Rectal smooth muscle tissue (tissue), 1 donor: ENCODE measurements around the gene ICE1.
A peak's percentile ranks its signal among the peaks of the same experiment; 100 is the strongest.
"Not testable (repeated sequence)": the region's sequence is repeated elsewhere in the genome, so short reads cannot be mapped to it uniquely, and the experiment has no call there.

Source experiments
- H3K27ac ChIP-seq: one replicate; pipeline ENCODE4 v1.7.0; 2013; ENCODE audit warnings: low read depth, low read length, inconsistent platforms
- H3K27me3 ChIP-seq: one replicate; pipeline ENCODE4 v1.7.0; 2013; ENCODE audit warnings: low read length; ENCODE audit not compliant: control insufficient read depth, insufficient read depth
- H3K36me3 ChIP-seq: one replicate; pipeline ENCODE4 v1.7.0; 2013; ENCODE audit warnings: low read length; ENCODE audit not compliant: control insufficient read depth, insufficient read depth
- H3K4me1 ChIP-seq: one replicate; pipeline ENCODE4 v1.7.0; 2013; ENCODE audit warnings: low read length; ENCODE audit not compliant: control insufficient read depth, insufficient read depth
- H3K4me3 ChIP-seq: one replicate; pipeline ENCODE4 v1.7.0; 2013; ENCODE audit warnings: low read length
- H3K9ac ChIP-seq: one replicate; pipeline ENCODE4 v1.7.0; 2013; ENCODE audit warnings: low read length

Gene ICE1

DNA sequence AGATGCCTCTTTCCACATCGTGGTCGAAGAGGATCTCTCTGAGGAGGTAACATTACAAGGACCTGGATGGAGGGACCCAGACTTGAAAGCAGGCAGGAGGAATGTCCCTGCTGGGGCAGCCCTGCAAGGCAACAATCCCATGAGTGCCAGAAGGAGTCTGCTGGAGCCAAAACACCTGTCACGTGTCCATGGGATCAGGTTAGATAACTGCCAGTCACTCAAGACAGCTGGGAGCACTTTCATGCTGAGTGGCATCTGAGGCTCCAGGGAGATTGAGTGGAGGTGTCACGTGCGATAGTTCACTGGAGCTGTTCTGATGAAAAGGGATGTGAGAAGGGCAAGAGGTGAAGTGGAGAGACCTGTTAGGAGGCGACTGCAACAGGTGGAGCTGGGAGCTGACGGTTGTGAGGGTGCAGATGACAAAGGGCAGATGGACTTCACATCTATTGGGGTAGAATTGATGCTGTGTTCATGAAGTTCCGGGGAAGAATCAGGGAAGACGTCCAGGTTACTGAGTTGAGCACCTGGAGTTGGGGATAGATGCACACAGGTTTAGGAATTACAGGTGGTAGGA is 68.4 kb downstream of the ICE1 start:
- Histone ChIP-seq H3K27me3 (no peaks in the 10 kb centered on the region), H3K36me3 (no peaks in the 10 kb centered on the region), H3K9ac (no peak overlapping the region), H3K27ac (no peak overlapping the region), H3K4me3 (no peak overlapping the region), H3K4me1 (peaks cover 3% of the 10 kb centered on the region)

DNA sequence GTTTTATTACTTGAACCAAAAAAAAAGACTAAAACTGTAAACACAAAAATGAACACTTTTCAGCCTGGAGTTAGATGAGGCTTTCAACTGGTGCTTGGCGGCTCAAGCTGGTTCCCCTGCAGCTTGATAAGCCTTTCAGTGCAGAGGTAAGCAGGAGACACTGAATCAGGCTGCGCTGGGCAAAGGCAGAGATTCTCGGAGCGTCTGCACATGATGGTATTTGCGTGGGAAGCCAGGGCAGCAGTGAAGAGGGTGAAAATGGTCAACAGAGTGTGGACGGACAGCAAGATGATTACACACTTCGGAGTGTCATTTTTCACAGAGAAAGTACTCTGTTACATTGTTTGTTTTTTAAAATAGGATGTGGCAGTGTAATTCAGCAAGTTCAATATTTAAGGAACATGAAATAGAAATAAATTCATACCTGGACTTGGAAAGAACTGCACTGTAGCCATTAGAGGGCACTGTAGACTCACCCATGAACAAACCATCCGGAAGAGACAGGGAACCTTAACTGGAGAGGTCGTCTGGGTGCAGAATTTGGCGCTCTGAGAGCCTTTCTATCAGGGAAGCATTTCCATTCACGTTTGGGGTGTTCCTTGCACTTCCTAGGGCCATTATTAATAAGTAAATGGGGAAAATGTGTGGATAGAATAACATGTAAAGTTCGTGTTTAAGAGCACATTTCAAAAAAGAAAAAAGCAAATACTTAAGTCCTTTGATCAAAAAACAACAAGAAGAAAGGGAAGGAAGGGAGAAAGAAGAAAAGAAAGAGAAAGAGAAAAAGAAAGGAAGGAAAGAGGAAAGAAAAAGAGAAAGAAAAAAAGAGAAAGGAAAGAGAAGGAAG is 69.8 kb downstream of the ICE1 start:
- Histone ChIP-seq H3K4me1 (peaks cover 3% of the 10 kb centered on the region), H3K27me3 (no peaks in the 10 kb centered on the region), H3K4me3 (peak overlapping the region; percentile 37), H3K9ac (no peak overlapping the region), H3K27ac (no peak overlapping the region), H3K36me3 (no peaks in the 10 kb centered on the region)

DNA sequence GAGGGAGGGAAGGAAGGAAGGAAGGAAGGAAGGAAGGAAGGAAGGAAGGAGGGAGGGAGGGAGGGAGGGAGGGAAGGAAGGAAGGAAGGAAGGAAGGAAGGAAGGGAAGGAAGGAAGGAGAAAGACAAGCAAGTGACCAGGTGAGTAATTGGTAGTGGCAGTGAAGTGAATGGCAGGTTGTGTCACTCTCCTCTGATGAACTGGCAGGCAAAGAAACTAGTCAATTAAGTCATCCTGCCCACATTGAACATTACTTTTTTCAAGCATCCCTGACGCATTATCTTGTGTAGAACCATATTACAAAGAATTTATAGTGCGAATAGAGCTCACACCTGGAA is 70.4 kb downstream of the ICE1 start:
- not testable (repeated sequence) for H3K27ac ChIP-seq, H3K27me3 ChIP-seq, H3K4me3 ChIP-seq, H3K9ac ChIP-seq, H3K36me3 ChIP-seq, H3K4me1 ChIP-seq

DNA sequence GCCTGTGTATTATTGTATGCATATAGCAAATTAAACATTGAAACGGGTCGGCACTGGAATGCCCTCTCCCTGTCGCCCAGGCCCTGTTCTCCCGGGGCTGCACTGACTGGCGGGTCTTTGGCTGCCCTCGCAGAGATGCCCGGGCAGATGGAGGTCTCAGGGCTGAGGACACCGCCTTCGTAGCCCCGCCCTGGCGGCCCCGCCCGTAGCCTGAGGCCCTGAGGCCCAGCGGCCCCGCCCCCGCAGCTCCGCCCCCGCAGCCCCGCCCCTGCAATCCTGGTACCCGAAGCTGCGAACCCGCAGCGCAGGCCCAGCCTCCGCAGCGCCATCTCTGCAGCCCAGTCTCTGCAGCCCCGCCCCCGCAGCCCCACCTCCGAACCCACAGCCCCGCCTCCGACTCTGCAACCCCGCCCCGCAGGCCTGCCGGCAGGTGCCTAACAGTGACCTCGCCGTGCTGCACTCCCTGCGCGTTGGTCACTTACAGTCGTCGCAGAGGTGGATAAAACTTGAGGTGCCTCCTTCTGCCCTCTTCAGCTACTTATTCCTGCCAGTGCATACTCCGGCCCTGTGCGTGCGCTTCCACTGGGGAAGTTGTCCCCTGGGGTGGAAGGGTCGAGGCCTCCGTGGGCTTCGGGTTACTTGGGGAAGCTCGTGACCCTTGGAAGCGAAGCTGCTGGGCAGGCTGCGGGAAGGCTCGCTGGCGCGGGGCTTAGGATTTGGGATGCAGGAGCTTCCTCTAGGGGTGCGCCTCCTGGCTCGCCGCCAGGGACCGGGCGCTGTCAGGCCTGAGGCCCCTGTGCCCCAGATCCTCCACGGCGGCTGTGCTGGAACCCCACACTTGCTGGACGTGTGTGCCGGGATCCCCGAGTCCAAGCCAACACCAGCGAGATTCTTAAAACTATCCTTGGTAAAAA is 72.3 kb downstream of the ICE1 start:
- Histone ChIP-seq H3K36me3 (no peaks in the 10 kb centered on the region), H3K4me1 (peaks cover 3% of the 10 kb centered on the region), H3K4me3 (peak overlapping the region; percentile 48)

DNA sequence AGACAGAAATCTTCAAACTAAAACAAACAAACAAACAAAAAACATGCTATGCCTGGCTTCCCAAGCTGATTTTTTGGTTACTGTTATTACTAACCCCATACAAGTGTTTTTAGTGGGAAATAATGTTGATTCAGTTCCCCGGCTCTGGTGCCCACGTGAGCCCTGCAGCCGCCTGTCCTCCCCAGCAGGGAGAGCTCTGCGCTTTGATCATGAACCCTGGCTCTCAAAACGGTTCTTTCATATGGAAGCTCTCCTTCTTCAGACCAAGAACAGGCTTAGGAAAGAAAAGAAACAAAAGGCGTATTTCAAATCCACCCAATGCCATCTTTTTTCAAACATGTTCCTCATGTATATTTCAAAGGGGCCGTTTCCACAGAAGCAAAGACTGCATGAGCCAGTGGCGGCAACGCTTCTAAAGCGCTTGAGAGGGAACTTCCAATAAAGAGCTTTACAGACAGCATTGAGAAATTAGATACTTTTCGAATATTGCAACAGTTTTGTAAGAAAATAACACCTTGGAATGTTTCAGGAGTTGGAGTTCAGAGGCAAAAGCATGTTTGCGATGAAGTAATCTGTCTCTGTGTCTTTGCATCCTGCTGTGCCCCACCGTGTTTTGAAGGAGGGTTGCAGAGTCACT is 74.8 kb downstream of the ICE1 start:
- H3K4me3 ChIP-seq, result no peak overlapping the region
- H3K4me1 ChIP-seq, result peaks cover 3% of the 10 kb centered on the region
- H3K36me3 ChIP-seq, result no peaks in the 10 kb centered on the region
- no peaks in the 10 kb centered on the region for H3K27me3 ChIP-seq
- no peak overlapping the region for H3K9ac ChIP-seq
- no peak overlapping the region for H3K27ac ChIP-seq

More for the DNA sequence above, 72.3 kb downstream of the ICE1 start:
- Histone ChIP-seq H3K9ac (no peak overlapping the region), H3K27me3 (no peaks in the 10 kb centered on the region), H3K27ac (no peak overlapping the region)

DNA sequence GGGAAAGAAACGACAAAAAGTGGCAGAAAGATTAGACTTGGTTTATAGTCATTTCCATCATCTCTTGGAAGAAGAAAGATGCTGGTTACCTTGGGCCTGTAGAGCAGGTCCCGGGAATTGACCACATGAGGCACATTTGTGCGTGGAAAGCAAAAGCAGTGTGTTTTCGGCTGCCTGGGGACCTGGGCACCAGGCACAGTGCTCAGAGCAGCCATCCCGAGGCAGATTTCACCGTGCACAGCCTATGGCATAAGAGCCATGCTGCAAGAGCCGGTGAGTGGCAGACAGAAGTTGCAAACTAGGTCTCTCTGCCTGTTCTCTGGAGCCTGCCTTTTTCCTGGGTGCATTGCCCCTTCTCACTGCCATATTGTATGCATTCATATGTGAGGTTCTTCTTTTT is 77.0 kb downstream of the ICE1 start:
- Histone ChIP-seq H3K9ac (no peak overlapping the region), H3K27ac (no peak overlapping the region), H3K4me1 (no peaks in the 10 kb centered on the region), H3K36me3 (no peaks in the 10 kb centered on the region), H3K4me3 (no peak overlapping the region), H3K27me3 (no peaks in the 10 kb centered on the region)

DNA sequence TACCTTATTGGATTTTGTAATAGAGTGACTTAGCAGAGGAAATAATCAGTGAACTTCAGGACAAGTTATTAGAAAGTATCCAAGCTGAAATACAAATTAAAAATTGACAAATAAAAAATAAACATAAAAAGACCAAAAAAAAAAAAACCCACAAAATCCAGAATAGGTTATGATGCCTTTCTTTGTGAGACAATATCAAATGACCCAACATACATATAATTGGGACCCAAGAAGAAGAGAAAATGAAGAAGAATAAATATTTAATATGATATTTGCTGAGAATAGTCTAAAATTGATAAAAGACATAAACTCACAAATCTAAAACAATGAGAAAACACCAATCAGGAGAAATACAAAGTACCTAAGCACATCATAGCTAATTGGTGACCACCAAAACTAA is 81.8 kb downstream of the ICE1 start:
- no peak overlapping the region for H3K9ac ChIP-seq
- no peak overlapping the region for H3K4me3 ChIP-seq
- H3K27ac ChIP-seq, result no peak overlapping the region
- H3K27me3 ChIP-seq, result no peaks in the 10 kb centered on the region
- no peaks in the 10 kb centered on the region for H3K4me1 ChIP-seq
- no peaks in the 10 kb centered on the region for H3K36me3 ChIP-seq

DNA sequence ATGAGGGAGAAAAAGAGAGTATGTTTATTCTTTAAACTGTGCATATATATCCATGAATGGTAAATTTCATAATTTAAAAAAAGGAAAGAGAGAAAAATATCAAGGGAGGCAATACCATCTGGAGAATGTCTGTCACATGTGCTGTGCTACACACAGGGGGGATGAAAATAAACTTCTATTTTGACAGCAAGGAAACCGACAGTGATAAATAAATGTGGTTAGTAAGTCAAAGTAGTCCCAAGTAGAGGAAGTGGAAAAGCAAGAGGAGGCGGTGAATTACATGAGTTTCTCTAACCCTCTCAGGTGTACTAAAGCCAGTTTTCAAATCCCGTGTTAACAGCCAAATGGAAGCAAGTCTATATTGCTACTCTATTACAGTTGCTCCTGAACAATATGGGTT is 83.3 kb downstream of the ICE1 start:
- H3K27ac ChIP-seq, result no peak overlapping the region
- no peak overlapping the region for H3K4me3 ChIP-seq
- no peaks in the 10 kb centered on the region for H3K36me3 ChIP-seq
- H3K27me3 ChIP-seq, result no peaks in the 10 kb centered on the region
- H3K9ac ChIP-seq, result no peak overlapping the region
- no peaks in the 10 kb centered on the region for H3K4me1 ChIP-seq

DNA sequence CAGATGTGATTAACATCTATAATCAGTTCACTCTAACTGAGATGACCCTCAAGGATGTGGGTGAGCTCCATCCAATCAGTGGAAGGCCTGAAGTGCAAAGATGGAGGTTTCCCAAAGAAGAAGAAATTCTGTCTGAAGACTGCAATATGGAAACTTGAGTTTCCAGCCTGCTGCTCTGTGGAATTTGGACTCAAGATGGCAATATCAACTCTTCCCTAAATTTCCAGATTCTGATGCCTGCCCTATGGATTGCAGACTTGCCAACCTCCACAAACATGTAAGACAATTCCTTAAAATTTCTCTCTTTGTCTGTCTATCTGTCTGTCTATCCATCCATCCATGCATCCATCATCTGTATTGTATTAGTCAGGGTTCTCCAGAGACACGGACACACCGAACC is 85.9 kb downstream of the ICE1 start:
- no peaks in the 10 kb centered on the region for H3K4me1 ChIP-seq
- no peak overlapping the region for H3K9ac ChIP-seq
- H3K4me3 ChIP-seq, result no peak overlapping the region
- H3K27ac ChIP-seq, result no peak overlapping the region
- no peaks in the 10 kb centered on the region for H3K27me3 ChIP-seq
- H3K36me3 ChIP-seq, result no peaks in the 10 kb centered on the region

DNA sequence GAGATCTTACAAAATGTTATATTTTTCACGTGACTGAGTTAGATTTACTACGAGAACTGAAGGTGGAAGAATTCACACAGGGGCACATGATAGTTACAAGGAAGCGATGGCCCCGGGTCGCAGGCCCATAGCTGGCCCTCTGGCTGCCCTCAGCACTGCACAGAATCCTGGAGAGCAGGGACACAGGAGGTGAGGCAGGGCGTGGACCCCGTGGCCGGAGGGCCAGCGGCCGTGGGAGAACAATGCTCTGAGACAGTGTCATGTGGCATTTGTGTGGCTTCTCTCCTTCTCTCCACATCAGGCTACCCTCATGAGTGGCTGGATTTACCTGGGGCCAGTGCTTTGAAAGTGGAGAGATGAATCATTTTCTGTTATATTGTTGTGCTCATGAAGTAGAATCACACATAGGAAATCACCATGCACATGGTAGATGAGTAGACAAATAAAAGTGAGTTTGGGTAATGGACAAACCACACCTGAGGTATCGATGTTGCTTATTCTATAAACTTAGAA is 89.5 kb downstream of the ICE1 start:
- Histone ChIP-seq H3K4me1 (no peaks in the 10 kb centered on the region), H3K36me3 (no peaks in the 10 kb centered on the region), H3K27me3 (no peaks in the 10 kb centered on the region), H3K9ac (no peak overlapping the region), H3K4me3 (no peak overlapping the region), H3K27ac (no peak overlapping the region)

DNA sequence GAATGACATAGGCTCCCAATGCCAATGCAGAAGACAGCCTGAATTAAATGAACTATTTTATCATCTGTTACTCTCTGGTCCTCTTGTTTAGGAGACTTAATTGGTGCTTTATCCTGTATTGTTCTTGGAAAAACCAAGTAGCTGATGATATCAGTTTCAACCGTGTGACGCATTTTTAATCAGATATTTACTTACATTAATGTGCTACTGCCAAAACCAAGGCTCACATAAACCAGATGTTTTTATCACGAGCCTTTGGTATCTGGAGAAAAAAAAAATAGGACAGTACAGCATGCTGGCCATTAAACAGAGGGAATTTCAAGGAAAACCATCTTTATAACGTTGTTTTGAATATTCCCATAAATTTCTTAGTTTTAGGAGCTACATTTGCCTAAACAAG is 90.1 kb downstream of the ICE1 start:
- Histone ChIP-seq H3K4me1 (no peaks in the 10 kb centered on the region), H3K36me3 (no peaks in the 10 kb centered on the region), H3K27me3 (no peaks in the 10 kb centered on the region), H3K27ac (no peak overlapping the region), H3K4me3 (no peak overlapping the region), H3K9ac (no peak overlapping the region)

DNA sequence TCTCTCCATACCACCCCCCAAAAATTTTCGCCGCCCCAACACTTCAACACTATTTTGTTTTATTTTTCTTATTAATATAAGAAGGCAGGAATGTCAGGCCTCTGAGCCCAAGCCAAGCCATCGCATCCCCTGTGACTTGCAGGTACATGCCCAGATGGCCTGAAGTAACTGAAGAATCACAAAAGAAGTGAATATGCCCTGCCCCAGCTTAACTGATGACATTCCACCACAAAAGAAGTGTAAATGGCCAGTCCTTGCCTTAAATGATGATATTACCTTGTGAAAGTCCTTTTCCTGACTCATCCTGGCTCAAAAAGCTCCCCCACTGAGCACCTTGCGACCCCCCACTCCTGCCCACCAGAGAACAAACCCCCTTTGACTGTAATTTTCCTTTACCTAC is 98.1 kb downstream of the ICE1 start:
- not testable (repeated sequence) for H3K36me3 ChIP-seq, H3K27ac ChIP-seq, H3K27me3 ChIP-seq, H3K4me1 ChIP-seq, H3K4me3 ChIP-seq, H3K9ac ChIP-seq
